HepG2 (cell line): ENCODE measurements around the gene P2RY6.

Source experiments
- POLR2A ChIP-seq, 2 experiments: IDR thresholded peaks; 2 replicates each; pipeline ENCODE4 v1.6.1; 2011; ENCODE audit warnings: low read depth in 2 of 2, low read length in 2 of 2, mild to moderate bottlenecking in 1 of 2, moderate library complexity in 1 of 2; ENCODE audit not compliant: insufficient read depth in 1 of 2
- TF ChIP-seq, protein P1 (sequence below), 2 experiments: IDR thresholded peaks; 2 replicates each; pipeline ENCODE4 v1.6.1; 2011 to 2012; ENCODE audit warnings: low read length in 2 of 2, borderline replicate concordance in 1 of 2, low read depth in 1 of 2, mild to moderate bottlenecking in 1 of 2, moderate library complexity in 1 of 2

DNA sequence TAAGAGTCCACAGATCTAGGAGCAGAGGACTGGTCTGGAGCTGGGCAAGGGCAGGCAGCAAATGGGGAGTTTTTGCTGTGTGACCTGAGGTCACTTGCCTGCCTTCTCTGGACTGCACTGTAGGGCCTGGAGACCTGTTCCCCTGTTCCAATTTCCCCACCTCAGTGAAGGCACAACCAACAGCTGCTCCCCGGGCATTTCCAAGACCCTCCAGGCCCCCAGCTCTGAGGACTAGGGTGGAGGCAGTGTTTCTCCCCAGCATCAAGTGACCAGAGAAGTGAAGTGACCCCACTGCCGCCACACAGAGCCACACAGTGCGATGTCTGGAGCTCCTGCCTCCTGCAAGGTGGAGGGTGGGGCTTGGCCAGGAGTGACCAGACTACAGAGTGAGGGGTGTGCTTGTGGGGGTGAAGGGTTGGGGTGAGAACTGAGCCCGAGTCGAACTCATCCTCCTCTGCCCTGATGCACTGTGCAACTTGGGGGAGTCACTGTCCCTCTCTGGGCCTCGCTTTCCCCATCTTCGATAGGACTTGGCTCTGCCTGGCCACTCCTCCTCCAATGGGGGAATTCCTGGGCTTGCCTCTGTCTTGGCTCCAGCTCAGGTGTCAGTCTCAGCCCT lies 32.5 kb upstream of the P2RY6 start:
- TF ChIP-seq, protein P1, sequence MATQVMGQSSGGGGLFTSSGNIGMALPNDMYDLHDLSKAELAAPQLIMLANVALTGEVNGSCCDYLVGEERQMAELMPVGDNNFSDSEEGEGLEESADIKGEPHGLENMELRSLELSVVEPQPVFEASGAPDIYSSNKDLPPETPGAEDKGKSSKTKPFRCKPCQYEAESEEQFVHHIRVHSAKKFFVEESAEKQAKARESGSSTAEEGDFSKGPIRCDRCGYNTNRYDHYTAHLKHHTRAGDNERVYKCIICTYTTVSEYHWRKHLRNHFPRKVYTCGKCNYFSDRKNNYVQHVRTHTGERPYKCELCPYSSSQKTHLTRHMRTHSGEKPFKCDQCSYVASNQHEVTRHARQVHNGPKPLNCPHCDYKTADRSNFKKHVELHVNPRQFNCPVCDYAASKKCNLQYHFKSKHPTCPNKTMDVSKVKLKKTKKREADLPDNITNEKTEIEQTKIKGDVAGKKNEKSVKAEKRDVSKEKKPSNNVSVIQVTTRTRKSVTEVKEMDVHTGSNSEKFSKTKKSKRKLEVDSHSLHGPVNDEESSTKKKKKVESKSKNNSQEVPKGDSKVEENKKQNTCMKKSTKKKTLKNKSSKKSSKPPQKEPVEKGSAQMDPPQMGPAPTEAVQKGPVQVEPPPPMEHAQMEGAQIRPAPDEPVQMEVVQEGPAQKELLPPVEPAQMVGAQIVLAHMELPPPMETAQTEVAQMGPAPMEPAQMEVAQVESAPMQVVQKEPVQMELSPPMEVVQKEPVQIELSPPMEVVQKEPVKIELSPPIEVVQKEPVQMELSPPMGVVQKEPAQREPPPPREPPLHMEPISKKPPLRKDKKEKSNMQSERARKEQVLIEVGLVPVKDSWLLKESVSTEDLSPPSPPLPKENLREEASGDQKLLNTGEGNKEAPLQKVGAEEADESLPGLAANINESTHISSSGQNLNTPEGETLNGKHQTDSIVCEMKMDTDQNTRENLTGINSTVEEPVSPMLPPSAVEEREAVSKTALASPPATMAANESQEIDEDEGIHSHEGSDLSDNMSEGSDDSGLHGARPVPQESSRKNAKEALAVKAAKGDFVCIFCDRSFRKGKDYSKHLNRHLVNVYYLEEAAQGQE (IDR thresholded peaks at IDR 0.05; ENCODE audit: borderline replicate concordance in 1 of 2, low read depth in 1 of 2, low read length in 2 of 2): no peak
- no peak for TF ChIP-seq POLR2A (IDR thresholded peaks at IDR 0.05; ENCODE audit: insufficient read depth in 1 of 2, low read depth in 2 of 2, low read length in 2 of 2)
